NB4 (cell line): ENCODE results near the gene CASP8AP2.

Experiments
- CTCF ChIP-seq: IDR thresholded peaks from one replicate; pipeline ENCODE4 v1.5.1; 2012; ENCODE audit warnings: low read depth, low read length
- MYC ChIP-seq: IDR thresholded peaks from 2 replicates; pipeline ENCODE4 v1.6.1; 2011; ENCODE audit warnings: low read depth, low read length
- POLR2A ChIP-seq: IDR thresholded peaks from 2 replicates; pipeline ENCODE4 v1.6.1; 2011; ENCODE audit warnings: mild to moderate bottlenecking; ENCODE audit not compliant: insufficient read length; ENCODE audit errors: extremely low read depth
- TF ChIP-seq, protein P1 (sequence below): IDR thresholded peaks from 2 replicates; pipeline ENCODE4 v1.6.1; 2011; ENCODE audit warnings: low read depth, low read length

GRCh38 chr6:89790403-89790802, 39.3 kb upstream of the CASP8AP2 start:
- TF ChIP-seq CTCF (no peak), POLR2A (no peak), MYC (no peak)
- TF ChIP-seq, protein P1, sequence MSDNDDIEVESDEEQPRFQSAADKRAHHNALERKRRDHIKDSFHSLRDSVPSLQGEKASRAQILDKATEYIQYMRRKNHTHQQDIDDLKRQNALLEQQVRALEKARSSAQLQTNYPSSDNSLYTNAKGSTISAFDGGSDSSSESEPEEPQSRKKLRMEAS: no peak
